ENCODE results near the gene FURIN.

FURIN gene

DNA sequence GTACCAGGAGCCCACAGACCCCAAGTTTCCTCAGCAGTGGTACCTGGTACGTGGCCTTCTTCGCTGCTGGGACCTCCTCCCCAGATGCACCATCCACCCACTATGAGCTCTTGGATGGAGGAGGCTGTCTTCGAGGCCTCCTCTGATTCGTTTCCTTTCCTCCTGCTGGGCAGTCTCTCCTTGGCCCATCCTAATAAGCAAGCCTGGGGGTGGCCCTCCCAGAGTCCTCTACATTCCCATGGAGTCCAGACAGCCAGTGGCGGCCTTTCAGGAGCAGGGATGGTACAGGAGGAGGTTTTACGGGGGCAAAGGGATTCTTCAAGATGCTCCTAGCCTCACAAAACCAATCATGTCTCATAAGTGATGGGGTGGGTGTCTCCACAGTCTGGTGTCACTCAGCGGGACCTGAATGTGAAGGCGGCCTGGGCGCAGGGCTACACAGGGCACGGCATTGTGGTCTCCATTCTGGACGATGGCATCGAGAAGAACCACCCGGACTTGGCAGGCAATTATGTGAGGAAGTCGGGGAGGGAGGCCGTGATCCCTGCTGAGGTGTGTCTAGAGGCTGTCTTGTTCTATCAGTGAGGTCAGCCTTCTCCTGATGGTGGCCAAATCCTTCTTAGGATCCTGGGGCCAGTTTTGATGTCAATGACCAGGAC lies 8.3 kb downstream of the FURIN start:
- no peak overlapping the region for H3K27ac ChIP-seq
- no peak for TF ChIP-seq ZFX (IDR thresholded peaks at IDR 0.05; ENCODE audit: borderline replicate concordance)
- TF ChIP-seq, protein P1, sequence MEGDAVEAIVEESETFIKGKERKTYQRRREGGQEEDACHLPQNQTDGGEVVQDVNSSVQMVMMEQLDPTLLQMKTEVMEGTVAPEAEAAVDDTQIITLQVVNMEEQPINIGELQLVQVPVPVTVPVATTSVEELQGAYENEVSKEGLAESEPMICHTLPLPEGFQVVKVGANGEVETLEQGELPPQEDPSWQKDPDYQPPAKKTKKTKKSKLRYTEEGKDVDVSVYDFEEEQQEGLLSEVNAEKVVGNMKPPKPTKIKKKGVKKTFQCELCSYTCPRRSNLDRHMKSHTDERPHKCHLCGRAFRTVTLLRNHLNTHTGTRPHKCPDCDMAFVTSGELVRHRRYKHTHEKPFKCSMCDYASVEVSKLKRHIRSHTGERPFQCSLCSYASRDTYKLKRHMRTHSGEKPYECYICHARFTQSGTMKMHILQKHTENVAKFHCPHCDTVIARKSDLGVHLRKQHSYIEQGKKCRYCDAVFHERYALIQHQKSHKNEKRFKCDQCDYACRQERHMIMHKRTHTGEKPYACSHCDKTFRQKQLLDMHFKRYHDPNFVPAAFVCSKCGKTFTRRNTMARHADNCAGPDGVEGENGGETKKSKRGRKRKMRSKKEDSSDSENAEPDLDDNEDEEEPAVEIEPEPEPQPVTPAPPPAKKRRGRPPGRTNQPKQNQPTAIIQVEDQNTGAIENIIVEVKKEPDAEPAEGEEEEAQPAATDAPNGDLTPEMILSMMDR (IDR thresholded peaks at IDR 0.05) = no peak

DNA sequence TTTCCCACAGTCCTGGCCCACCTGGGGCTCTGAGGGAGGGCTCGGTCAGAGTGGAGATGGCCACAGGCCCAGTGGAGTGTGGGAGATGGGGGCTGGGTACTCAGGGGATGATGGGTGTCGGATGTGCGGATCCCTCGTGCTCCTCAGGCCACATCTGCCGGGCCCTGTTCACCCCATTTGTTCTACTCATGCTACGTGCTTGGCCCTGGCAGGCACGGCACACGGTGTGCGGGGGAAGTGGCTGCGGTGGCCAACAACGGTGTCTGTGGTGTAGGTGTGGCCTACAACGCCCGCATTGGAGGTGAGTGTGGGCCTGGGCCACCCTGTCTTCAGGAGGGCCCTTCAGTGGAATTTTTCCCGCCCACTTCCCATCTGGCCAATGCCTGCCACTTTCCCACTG lies 8.9 kb downstream of the FURIN start:
- TF ChIP-seq, protein P1 (IDR thresholded peaks at IDR 0.05) = no peak
- TF ChIP-seq ZFX (IDR thresholded peaks at IDR 0.05; ENCODE audit: borderline replicate concordance) = no peak

DNA sequence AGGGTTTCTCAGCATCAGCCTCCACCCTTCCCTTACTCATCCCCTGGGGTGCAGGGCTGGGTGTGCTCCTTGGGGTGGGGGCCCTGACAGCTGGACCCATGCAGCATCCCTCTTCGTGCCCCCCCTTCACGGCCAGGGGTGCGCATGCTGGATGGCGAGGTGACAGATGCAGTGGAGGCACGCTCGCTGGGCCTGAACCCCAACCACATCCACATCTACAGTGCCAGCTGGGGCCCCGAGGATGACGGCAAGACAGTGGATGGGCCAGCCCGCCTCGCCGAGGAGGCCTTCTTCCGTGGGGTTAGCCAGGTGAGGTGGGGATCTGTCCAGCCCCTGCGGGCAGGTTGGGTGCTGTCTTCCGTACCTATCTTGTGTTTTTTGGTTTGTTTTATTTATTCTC lies 9.6 kb downstream of the FURIN start:
- no peak for TF ChIP-seq ZFX (IDR thresholded peaks at IDR 0.05; ENCODE audit: borderline replicate concordance)
- TF ChIP-seq, protein P1 (IDR thresholded peaks at IDR 0.05) = no peak
- no peak overlapping the region for H3K27ac ChIP-seq

More for the DNA sequence above, 8.9 kb downstream of the FURIN start:
- no peak overlapping the region for H3K27ac ChIP-seq

DNA sequence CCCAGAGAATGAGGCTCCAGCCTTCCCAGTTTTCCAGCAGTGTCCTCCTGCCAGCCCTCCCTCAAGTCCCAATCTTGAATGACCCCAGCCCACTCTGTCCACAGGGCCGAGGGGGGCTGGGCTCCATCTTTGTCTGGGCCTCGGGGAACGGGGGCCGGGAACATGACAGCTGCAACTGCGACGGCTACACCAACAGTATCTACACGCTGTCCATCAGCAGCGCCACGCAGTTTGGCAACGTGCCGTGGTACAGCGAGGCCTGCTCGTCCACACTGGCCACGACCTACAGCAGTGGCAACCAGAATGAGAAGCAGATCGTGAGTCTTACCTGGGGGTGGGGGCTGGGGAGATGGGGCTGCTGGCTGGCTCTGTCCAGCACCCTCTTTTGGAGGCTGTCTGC lies 10.3 kb downstream of the FURIN start:
- TF ChIP-seq ZFX (IDR thresholded peaks at IDR 0.05; ENCODE audit: borderline replicate concordance) = no peak
- TF ChIP-seq, protein P1 (IDR thresholded peaks at IDR 0.05) = no peak
- H3K27ac ChIP-seq = no peak overlapping the region

DNA sequence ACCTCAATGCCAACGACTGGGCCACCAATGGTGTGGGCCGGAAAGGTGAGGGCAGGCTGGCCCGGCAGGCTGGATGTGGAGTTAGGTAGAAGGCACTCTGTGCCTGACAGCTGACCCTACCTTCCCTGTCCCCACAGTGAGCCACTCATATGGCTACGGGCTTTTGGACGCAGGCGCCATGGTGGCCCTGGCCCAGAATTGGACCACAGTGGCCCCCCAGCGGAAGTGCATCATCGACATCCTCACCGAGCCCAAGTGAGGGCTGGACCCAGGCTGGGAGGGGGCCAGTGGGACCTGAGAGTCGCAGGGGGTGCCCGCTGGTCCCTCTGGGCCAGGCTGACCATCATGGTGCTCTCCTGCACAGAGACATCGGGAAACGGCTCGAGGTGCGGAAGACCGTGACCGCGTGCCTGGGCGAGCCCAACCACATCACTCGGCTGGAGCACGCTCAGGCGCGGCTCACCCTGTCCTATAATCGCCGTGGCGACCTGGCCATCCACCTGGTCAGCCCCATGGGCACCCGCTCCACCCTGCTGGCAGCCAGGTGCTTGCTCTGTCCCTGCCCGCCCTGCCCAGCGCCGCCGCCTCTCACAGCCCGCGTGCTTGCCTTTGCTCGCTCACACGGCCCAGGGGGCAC lies 11.5 kb downstream of the FURIN start:
- no peak overlapping the region for H3K27ac ChIP-seq
- TF ChIP-seq, protein P1 (IDR thresholded peaks at IDR 0.05) = no peak
- TF ChIP-seq ZFX (IDR thresholded peaks at IDR 0.05; ENCODE audit: borderline replicate concordance) = no peak

DNA sequence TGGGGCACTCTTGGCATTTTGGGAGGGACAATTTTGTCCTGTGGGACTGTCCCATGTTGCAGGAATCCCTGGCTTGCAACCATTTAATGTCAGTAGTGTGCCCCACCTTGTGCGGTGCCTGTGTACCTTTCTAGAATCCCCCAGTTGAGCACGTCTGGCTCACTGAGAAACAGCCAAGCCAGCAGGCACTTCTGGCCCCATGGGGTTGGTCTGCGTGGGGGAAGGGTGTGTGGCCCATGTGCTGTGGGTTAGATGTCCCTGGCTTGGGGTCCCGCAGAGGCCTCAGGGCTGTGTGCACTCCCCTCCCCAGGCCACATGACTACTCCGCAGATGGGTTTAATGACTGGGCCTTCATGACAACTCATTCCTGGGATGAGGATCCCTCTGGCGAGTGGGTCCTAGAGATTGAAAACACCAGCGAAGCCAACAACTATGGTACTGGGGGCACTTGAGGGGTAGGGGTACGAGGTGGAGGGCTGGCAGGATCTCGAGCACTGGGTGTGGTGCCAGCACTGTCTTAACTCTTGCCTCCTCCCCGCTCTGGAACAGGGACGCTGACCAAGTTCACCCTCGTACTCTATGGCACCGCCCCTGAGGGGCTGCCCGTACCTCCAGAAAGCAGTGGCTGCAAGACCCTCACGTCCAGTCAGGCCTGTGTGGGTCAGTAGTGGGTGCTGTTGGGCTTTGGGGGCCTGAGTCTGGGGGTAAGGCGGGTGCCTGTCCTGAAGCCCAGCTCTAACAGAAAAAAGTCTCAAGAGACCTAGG lies 12.2 kb downstream of the FURIN start:
- no peak for TF ChIP-seq ZFX (IDR thresholded peaks at IDR 0.05; ENCODE audit: borderline replicate concordance)
- no peak overlapping the region for H3K27ac ChIP-seq

DNA sequence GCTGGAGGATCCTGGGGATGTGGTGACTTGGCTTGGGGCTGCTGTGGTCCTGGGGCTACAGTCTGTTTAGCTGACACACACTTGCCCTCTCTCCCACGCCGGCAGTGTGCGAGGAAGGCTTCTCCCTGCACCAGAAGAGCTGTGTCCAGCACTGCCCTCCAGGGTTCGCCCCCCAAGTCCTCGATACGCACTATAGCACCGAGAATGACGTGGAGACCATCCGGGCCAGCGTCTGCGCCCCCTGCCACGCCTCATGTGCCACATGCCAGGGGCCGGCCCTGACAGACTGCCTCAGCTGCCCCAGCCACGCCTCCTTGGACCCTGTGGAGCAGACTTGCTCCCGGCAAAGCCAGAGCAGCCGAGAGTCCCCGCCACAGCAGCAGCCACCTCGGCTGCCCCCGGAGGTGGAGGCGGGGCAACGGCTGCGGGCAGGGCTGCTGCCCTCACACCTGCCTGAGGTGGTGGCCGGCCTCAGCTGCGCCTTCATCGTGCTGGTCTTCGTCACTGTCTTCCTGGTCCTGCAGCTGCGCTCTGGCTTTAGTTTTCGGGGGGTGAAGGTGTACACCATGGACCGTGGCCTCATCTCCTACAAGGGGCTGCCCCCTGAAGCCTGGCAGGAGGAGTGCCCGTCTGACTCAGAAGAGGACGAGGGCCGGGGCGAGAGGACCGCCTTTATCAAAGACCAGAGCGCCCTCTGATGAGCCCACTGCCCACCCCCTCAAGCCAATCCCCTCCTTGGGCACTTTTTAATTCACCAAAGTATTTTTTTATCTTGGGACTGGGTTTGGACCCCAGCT lies 13.0 kb downstream of the FURIN start:
- TF ChIP-seq ZFX (IDR thresholded peaks at IDR 0.05; ENCODE audit: borderline replicate concordance) = no peak
- TF ChIP-seq, protein P1 (IDR thresholded peaks at IDR 0.05) = no peak
- no peak overlapping the region for H3K27ac ChIP-seq
